Skeletal muscle cell (primary cell): ENCODE data around the gene EGFR.
A peak's percentile ranks its signal among the peaks of the same experiment; 100 is the strongest.

Experiments used
- DNase-seq: peaks from one replicate; pipeline ENCODE4 v3.0.0-alpha.2; 2010; ENCODE audit warnings: low read depth
- H3K4me3 ChIP-seq: 2 replicates; pipeline ENCODE4 v1.5.1; 2011; ENCODE audit warnings: low read depth, mild to moderate bottlenecking, control low read depth, low read length, moderate library complexity

EGFR gene

DNA sequence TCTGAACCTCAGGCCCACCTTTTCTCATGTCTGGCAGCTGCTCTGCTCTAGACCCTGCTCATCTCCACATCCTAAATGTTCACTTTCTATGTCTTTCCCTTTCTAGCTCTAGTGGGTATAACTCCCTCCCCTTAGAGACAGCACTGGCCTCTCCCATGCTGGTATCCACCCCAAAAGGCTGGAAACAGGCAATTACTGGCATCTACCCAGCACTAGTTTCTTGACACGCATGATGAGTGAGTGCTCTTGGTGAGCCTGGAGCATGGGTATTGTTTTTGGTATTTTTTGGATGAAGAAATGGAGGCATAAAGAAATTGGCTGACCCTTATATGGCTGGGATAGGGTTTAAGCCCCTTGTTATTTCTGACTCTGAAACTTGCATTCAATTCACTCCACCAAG, 156.0 kb downstream of the EGFR start:
- no peak overlapping the region for H3K4me3 ChIP-seq
- DNase-seq, result no peak

DNA sequence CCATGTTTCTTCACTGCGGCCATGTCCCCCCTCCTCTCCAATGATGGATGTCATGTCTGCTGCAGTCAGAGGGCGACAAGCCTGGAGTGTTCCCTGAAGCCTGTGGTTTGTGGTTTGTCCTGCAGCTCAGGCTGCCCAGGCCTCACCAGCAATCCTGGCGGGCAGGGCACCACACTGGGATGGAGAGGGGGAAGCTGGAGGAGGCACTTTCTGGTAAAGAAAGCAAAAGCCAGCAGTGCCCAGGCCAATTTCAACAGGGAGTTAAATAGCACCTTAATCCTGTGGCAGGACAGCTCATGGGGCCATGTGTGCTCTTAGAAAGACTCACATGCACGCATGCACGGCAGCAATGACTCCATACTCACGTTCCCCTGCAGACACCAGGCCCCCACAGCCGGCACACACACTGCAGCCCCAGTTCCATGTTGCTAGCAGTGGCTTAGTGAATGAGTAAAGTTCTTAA, 158.3 kb downstream of the EGFR start:
- no peak for DNase-seq
- H3K4me3 ChIP-seq, result no peak overlapping the region

DNA sequence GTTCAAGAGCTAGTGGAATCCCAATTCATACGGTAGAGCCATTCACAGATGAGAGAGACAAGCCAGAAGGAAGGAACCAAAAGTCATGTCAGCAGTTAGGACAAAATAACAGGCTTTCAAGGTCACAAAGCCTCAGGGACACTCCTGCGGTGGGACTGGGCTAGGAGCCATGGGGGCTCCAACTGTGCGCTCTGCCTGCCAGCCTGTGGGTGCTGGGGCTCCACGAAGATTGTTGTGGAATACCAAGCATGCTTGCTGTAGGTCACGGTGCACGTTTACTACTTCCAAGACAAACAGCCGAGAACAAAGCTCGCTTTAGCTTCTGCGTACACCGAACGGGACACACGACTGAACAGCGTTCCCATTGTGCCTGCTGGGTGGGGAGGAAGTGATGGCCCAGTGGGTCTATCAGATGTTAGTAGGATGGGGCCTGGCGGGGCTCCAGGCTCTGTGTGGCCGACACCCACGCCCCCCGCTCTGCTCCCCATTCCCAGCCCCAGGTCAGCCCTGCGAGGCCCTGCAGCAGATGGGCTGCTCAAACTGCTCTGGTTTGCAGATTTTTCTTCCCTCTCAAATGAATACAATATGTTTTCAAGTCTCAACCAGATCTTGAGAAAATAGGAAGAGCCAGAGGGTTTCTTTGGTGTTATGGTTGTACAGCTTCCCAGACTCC, 158.9 kb downstream of the EGFR start:
- no peak for DNase-seq
- H3K4me3 ChIP-seq, result no peak overlapping the region

DNA sequence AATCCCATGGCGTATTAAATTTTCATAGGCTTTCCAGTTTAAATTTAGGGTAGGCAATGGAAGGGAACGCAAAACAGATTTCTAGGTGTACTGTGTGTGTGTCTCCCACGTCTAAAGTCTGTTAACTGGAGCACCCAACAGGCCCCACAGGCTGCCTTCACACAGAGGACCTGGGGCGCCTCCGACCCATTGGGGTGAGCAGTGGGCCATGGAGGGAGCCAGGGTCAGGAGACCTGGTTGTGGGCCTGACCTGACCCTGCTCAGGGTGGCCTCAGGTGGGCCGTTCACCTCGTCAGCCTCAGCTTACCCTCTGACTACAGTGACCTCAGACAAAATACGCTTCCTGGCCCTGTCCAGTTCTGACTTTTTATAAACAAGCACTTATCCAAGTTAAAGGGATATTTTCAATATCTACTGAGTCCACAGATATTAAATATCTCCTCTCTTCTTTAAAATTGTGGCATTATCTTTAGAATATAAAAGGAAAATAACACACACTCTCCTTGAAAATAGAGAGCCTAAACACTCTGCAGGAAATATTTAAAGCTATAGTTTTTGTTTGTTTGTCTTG, 159.6 kb downstream of the EGFR start:
- H3K4me3 ChIP-seq, result no peak overlapping the region

DNA sequence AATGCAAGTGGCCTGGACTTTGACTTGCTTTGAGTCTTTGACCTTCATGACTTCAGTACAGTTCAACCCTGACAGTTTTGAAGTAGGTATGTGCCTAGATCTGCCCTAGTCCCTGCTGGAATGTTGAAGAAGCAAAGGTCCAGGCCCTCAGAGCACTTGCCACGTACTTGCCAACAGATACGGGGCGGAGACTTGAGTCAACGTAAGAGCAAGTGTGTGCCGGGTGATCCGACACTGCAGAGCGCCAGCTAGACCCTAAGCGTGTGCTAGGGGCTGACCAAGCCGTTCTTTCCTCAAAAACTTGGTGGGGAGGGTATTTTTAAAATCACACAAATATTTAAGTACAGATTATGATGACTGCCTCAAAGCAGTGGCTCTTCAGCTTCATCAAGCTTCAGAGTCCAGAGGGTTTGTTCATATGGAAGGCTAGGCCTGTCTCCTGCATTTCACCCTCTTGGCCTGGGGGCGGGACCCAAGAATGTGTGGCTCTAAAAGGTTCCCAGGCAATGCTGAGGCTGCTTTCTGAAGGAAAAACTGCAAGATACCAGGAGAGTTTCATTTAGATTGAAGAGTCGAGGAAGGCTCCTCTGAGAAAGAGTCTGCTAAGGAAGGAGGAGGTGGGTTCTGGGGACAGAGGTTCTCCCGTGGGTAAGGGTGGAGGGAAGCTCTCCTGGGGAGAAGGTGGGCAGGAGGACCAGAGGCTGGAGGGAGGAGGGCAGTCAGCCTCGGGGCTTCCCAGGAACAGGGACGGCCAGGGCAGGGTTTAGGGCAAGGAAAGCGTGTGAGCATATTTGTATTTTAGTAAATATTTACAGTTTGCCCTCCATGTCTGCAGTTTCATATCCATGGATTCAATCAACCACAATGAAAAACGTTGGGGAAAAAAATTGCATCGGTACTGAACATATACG, 160.3 kb downstream of the EGFR start:
- no peak for DNase-seq
- H3K4me3 ChIP-seq, result no peak overlapping the region

More for the DNA sequence above, 159.6 kb downstream of the EGFR start:
- DNase-seq, result no peak

DNA sequence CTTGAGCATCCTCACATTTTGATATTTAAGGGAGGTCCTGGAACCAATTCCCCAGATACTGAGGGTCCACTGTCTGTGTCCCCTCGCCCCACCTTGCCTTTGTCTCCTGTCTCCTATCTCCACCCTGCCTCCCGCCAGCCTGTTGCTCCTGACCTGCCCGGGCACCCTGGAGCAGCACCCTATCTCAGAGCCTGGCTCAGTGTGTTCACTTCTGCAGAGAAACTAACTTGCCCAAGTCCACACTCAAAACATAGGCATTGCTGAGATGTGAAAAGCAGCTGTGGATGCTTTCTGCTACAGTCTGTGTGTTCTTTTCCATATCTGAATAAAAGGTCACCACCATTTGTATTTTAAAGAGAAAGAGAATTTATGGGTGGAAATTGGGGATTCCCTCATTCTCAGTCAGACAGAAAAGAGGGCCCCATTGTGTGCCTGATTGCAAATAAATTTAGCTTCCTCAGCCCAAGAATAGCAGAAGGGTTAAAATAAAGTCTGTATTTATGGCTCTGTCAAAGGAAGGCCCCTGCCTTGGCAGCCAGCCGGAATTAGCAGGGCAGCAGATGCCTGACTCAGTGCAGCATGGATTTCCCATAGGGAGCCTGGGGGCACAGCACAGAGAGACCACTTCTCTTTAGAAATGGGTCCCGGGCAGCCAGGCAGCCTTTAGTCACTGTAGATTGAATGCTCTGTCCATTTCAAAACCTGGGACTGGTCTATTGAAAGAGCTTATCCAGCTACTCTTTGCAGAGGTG, 161.3 kb downstream of the EGFR start:
- no peak for DNase-seq
- H3K4me3 ChIP-seq, result no peak overlapping the region

DNA sequence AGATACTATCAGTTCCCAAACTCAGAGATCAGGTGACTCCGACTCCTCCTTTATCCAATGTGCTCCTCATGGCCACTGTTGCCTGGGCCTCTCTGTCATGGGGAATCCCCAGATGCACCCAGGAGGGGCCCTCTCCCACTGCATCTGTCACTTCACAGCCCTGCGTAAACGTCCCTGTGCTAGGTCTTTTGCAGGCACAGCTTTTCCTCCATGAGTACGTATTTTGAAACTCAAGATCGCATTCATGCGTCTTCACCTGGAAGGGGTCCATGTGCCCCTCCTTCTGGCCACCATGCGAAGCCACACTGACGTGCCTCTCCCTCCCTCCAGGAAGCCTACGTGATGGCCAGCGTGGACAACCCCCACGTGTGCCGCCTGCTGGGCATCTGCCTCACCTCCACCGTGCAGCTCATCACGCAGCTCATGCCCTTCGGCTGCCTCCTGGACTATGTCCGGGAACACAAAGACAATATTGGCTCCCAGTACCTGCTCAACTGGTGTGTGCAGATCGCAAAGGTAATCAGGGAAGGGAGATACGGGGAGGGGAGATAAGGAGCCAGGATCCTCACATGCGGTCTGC, 162.2 kb downstream of the EGFR start:
- no peak for DNase-seq
- no peak overlapping the region for H3K4me3 ChIP-seq

DNA sequence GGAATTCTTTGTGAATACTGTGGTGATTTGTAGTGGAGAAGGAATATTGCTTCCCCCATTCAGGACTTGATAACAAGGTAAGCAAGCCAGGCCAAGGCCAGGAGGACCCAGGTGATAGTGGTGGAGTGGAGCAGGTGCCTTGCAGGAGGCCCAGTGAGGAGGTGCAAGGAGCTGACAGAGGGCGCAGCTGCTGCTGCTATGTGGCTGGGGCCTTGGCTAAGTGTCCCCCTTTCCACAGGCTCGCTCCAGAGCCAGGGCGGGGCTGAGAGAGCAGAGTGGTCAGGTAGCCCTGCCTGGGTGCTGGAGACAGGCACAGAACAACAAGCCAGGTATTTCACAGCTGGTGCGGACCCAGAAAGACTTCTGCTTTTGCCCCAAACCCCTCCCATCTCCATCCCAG, 162.9 kb downstream of the EGFR start:
- no peak for DNase-seq
- H3K4me3 ChIP-seq, result no peak overlapping the region

DNA sequence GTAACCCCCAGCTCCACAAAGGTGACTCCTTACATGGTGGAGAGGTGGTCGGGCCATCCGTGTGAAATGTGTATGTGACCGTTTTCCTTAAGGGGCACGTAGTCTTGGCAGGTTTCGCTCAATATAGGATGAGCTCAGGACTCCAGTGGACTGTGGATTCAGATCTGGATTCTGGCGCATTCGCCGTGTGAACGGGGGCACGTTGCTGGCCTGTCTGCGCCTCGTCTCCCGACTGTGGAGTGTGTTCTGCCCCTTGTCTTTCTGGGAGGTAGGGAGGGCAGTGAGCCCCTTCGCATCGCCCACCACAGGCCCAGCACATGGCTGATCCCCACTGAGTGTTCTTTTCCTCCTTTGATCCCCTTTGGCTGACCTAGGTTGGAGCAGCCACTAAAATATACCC, 165.1 kb downstream of the EGFR start:
- no peak for DNase-seq
- no peak overlapping the region for H3K4me3 ChIP-seq

DNA sequence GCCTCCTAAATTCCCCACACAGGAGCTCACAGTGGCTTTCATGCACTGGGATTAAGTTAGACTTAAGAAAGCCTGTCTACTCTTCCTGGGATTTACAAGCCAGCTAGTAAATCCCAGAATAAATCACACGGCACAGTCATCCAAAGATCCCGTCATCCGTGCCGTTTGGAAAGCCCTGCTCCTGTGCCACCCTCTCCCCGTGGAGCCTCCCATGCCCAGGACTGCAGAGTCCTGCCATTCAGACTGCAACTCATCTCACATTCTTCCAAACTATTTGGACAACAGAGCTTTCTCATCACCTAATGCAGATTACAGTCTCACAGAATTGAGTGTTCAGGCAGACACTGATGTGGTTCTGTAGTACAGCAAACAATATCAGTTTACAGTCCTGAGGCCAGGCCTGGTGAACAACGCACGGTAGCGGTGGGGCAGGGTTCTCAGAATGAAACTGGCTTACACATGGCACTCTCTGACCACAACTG, 166.5 kb downstream of the EGFR start:
- H3K4me3 ChIP-seq, result no peak overlapping the region
- no peak for DNase-seq

DNA sequence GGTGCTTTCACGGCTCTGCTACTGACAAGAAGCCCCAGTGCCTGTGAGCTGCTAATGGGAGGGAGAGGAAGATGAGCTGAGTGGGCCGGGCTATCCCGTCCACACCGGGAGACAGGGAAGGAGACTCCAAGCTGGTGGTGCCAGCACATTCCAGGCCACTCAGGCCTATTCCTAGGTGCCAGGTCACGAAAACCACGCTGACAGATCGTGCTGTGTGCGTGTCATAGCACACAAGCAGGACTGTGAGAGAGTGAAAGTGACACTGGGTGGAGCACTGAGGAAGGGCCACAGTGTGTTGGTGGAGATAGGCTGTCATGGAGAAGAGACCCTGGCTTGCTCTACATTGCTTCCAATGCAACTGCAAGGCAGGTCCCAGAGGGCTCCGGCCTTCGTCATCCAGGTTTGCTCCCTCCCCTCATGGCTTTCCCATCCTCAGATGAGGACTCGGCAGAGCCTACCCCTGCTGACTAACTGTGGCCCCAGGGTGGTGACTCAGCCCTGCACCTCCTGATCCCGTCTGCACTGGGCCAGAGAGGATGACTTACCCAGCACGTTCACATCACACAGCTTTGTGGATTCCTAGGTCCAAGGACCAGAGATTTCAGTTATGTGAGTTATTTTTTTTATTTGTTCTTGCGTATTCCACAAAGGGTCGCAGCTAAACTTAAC, 167.3 kb downstream of the EGFR start:
- H3K4me3 ChIP-seq, result no peak overlapping the region
- peak; percentile 91 for DNase-seq

DNA sequence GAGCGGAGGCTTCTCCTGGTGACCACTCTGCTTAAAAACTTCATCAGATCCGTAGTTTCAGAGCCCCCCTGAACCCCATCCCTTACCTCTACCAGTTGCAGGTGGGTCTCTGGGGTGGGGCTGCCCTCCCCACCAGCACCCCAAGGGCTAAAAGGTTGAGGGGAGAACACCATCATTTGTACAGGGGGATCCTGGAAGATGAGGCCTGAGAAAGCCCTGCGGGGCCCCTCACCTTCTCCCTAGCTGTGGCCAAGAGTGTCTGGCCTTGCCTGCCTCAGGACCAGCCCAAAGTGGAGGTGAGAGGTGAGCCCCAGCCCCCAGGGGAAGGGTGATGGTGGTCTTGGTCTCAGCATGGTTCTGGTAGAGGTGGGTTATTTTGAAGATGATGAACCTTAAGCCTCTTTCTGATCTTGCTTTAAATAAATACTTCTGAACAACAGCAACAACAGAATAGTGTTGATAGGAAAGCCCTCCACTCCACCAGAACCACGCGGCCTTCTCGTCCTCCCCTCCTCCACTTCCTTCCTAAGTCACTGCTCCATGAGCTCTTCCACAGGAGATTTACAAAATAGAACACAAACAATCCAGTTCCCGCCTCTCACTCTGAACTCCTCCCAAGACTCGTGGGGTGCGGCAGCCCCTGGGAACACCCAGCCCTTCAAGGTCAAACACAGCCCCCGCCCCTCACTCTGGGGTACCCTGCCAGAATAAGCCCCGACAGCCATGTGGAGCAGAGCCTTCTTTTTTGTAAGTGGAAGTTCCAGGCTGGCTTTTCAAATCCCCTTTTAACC, 169.1 kb downstream of the EGFR start:
- DNase-seq, result no peak
- H3K4me3 ChIP-seq, result no peak overlapping the region

DNA sequence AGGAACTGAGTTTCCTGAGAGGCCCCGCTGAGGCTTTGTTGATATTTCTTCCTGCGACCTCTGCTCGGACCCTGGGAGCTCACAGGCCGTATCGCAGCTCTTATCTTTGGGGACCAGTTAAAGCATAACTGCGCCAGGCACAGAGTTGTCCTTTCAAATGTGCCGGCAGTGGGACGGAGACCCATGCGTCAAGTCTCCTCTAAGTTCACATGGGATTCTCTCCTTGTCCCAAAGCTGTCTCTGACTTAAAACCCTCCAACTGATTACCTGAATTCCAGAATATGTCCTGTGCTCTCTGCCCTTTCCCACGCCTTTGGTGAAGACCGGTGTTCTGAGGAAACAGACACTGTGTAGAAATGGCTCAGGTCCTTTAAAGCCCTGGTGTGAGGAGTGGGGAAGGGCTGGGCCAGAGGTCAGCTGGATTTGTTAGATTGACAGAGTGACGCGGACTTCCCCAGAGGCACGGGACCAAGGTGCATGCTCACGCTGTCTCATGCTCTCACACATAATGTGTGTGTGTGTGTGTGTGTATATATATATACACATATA, 169.8 kb downstream of the EGFR start:
- no peak for DNase-seq
- no peak overlapping the region for H3K4me3 ChIP-seq

DNA sequence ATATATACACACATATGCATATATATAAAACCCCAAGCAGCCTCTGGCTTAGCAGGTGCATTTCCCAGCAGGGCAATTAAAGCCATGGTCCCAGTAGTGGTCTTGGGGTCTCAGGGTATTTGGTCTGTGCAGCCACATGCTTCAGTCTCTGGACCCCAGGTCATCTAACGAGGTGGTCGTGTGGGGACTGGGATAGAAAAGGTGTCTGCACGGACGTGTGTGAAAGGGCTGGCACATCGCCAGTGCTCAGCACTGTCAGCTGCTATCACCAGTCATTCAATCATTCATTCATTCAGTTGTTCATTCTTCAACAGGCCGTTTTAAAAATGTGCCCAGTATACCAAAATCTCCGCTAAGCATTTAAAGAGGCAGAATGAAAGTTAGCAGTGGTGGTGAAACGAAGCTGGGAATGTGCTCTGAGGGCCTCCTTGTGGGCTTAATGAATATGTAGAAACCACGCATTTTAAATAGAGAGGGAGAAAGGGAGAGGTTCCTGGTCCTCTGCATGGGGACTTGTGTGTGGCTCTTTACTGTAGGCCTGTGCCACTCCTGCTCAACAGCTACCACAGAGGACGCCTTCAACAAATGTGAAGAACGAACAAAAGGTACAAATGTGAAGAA, 170.4 kb downstream of the EGFR start:
- H3K4me3 ChIP-seq, result no peak overlapping the region
- DNase-seq, result no peak

DNA sequence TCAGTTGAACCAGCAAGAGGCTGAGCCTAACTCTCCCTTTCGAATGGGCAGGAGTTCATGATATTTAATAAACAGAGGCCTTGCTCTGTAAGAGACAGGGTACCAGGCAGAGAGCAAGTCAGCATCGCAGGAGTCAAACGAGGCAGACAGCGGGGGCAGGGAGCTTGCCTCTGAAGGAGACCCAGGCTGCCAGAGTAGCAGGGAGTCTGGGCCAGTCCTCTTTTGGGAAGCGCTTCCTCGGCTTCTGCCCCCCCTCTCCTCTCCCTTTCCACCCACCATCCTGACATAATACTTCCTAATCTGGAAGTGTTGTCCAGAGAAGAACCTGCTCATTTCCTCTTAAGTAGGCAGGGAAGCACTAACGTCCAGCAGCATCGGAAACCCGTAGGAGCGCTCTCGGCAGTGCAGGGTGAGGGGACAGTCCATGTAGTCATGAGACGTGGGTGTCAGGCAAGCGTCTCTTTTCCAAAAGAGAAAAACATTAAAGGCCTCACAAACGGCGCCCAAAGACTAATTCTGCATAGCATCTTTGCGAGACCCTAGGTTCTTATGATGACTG, 171.1 kb downstream of the EGFR start:
- no peak overlapping the region for H3K4me3 ChIP-seq
- no peak for DNase-seq

DNA sequence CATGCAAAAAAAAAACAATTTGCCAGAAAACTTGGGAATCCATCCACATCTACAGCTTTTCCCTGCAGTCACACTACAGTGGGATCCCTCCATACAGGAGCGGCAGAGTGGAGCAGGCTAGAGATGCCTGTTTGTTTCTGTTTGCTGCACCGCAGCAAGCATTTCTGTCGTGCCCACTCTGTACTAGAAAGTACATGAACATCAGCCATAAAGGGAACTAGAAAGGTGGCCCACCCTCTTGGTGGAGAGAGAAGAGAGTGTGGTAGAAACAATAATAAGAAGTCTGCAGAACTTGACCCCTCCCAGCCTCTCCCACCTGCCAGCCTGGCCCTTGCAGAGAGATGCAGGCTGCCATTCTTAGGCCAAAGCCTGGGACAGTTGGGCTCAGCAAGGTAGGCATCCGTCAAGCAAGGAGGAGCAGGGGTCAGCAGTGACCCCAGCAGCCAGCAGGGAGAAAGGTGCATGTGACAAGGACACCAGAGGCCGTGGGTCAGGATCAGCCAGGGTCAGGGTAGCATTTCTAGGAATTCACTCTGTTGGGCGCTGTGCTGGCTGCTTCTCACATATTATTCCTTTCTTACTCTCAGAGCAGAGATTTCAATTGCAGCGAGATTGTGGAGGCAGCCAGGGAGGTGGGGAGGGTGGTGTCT, 171.8 kb downstream of the EGFR start:
- DNase-seq, result no peak
- H3K4me3 ChIP-seq, result no peak overlapping the region
